GM21576 (cell line): Measurements from ENCODE around the gene AFF1.
A peak's percentile ranks its signal among the peaks of the same experiment; 100 is the strongest.
"Not testable (repeated sequence)": the region's sequence is repeated elsewhere in the genome, so short reads cannot be mapped to it uniquely, and the experiment has no call there.

Source experiments
- ATAC-seq: cut with Tn5 transposase; IDR thresholded peaks from one replicate; pipeline ENCODE4 v1.9.1; 2021; ENCODE audit warnings: mild to moderate bottlenecking, moderate library complexity; ENCODE audit not compliant: unreplicated experiment

AFF1 gene

DNA sequence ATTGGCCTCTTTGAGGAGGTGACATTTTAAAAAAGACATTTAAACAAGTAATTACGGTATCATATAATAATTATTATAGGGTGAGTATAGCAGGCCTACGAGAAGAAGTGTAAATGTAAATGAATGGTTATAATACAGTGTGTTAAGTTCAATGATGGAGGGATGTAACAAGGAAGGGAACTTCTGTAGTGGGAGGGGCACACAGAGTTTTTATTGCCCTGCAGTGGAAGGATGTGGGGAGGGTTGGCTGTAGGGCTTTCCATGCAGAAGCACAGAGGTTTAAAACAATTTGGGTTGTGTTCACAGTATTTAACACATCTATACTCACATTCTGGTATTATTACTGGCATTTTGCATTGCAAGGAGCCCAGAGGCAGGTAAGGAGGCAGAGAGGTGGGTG, 41.1 kb downstream of the AFF1 start:
- no peak for ATAC-seq

DNA sequence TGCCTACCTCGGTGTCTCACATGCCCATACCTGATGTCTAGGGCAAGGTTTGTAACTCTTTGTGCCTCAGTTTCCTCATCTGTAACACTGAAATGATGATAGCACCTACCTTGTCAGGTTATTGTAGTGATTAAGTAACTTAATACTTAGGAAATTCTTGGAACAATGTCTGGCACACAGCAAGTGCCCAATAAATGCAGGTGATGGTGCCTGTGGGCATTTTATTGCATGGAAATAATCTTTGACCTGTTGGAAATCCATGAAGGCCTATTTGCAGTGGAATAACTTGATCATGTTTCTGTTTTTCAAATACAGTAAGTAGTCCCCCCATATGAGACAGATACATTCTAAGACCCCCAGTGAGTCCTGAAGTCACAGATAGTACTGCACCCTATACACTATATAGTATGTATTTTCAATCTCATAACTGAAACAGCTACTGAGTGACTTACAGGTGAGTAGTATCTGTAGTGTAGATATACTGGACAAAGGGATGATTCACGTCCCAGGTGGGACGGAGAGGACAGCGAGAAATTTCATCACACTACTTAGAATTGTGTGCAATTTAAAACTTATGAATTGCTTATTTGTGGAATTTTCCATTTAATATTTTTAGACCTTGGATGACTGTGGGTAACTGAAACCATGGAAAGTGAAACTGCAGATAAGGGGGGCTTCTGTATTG, 42.1 kb downstream of the AFF1 start:
- ATAC-seq = no peak

DNA sequence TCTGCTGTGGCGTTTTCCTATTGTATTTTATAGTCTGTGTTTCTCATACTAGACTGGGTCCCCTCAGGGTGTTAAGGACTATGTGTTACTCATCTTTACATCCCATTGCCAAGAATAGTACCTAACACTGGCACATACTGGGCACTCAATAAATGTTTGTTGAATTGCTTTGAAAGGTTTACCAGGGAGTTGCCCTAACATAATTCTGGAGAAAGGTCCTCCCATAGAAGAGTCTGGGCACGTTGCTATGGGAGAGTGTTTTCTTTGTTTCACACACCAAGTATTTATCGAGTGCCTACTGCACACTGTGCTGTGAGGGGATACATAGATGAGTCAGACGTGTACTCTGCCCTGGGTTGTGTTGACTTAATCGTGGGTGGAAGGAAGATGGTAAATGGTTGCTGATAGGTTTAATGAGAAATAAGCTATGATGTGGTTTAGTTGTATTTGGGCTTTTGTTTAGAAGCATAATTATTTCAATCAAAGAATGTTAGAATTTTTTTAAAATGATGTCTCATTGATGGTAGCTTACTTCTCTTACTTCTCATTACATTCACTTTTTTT, 42.9 kb downstream of the AFF1 start:
- ATAC-seq = peak; percentile 86

DNA sequence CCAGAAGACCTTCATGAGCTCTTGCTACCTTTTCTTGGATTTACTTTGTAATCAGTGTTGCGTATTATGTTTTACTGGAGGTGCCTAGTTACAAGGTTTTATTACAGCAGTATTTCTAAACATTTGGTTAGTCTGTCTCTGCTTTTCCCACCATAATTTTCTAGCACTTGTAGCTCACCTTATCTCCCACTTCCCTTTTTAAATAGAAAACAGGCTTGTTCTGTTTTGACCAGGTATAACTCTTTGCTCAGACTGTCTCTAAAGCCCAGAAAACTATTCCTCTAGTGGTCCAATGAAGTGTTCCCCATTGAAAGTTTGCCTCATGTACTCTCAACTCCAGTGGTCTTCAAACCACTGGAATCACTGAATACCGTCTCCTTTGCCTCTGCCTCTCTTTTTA, 43.9 kb downstream of the AFF1 start:
- ATAC-seq = no peak

DNA sequence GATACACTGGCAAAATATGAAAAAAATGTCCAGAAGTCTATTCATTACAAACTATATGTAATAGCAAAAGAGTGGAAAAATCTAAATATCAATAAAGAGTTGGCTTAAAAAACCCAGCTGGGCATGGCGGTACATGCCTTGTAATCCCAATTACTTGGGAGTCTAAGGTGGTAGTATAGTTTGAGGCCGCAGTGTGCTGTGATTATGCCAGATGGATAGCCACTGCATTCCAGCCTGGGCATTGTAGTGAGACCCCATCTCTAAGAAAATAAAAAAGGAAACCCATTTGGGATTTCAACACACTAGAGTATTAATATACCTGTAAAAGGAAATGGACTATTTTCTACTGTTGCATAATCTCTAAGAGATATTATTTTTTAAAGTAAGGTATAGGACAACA, 45.4 kb downstream of the AFF1 start:
- no peak for ATAC-seq

DNA sequence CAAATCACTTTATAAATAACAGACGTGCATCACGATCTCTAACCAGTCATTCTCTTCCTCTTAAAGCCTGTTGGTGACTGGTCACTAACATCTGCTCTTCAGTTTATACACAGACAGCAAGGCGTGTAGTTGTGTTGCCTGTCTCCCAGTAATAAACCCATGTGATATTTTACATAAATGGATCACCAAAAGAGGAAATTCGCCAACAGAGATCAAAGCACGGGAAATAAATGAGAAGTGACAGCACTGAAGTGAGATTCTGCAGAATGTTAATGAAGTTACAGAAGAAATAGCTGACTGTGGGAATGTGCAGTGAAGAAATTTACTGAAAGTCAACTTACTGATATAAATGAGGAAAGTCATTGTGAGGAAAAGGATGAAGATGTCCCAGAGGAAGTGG, 47.0 kb downstream of the AFF1 start:
- ATAC-seq = no peak

DNA sequence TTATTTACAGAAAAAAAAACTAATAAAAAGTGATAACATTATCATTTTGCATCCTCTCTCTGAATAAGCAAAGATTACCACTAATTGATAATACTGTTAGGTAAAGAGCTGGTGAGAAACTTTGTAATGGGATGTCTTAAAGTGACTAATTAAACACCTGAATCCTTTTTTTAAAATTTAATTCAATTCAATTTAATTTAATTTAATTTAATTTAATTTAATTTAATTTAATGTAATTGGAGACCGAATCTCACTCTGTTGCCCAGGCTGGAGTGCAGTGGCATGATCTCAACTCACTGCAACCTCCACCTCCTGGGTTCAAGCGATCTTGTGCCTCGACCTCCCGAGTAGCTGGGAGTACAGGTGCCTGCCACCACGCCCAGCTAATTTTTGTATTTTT, 51.0 kb downstream of the AFF1 start:
- not testable (repeated sequence) for ATAC-seq

DNA sequence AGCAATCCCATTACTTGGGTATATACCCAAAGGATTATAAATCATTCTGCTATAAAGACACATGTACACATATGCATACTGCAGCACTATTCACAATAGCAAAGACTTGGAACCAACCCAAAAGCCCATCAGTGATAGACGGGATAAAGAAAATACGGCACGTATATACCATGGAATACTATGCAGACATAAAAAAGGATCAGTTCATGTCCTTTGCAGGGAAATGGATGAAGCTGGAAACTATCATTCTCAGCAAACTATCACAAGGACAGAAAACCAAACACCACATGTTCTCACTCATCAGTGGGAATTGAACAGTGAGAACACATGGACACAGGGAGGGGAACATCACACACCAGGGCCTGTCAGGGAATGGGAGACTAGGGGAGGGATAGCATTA, 54.8 kb downstream of the AFF1 start:
- not testable (repeated sequence) for ATAC-seq

DNA sequence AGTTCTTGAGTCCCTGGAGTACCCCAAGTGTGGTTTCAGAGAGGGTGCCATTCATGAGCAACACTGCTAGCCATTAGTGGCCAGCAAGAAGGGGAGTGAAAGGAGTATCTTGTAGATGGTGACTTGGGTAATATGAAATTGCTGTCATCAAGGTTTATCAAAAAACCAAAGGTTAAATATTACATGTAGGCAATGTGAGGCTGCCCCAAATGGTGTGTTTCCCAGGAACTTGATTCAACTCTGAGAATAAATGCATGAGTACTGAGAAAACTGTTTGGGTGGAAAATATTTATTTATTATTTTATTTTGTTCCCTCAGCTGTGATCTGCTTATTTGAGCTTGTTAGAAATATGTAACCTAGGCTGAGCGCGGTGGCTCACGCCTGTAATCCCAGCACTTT, 55.7 kb downstream of the AFF1 start:
- ATAC-seq = no peak

DNA sequence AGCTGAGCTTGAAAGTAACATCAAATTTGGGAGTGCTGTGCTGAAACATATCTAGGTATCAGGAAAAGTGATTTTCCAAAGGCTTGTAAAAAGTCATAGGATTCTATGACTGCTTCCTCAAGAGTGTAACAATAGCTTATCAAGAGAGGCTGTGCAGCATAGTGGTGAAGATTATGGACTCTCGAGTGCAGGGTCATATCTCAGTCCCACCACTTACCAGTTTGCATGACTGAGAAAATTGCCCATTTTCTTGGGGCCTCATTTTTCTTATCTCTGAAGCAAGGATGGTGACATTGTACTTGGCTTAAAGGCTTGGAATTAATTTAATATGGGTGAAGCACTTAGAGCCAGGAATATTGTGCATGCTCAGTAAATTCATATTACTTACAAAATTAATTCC, 57.2 kb downstream of the AFF1 start:
- no peak for ATAC-seq

DNA sequence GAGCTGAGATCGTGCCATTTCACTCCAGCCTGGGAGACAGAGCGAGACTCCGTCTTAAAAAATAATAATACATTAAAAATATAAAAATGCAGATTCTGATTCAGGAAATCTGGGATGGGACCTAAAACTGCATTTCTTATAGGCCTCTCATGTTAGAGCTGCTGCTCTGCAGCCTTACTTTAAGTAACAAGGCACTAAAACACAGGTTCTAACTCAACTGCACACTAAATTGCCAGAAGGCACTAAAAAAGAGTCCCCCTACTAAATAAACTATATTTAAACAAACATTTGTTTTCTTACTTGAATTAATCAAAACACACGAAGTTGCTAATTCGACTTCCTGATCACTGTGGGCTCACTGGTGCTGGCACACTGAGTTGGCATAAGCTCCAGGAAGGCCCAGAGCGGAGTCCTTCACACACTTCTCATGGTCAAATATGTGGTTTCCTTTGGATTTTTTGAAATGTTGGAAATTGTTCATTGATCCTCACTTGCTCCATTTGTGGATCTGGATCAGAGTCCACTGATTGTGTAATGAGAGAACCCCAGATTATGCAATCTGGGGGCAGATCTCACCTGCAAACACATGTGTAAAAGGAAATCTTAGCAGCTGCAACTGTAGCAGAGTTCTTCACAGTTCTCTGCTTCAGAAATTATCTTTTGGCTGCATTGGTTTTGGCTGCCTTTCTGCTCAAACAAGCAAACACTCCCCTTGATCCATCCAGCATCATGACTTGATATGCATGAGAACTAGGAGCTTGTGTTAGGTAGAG, 59.3 kb downstream of the AFF1 start:
- ATAC-seq = no peak

DNA sequence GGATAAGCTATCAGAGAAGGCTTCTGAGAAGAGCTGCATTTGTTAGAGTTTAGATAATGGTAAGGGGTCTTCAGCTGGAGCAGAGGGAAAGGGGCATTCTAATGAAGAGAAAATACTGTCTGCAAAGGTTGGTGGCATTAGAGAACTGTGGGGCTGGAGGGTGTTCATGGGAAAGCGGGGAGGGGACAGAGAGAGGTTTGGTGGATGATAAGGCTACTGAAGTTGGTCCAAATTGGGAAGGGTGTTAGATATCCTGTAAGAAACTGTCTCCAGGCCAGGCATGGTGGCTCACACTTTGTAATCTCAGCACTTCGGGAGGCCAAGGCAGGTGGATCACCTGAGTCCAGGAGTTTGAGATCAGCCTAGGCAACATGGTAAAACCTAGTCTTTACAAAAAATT, 59.9 kb downstream of the AFF1 start:
- no peak for ATAC-seq

DNA sequence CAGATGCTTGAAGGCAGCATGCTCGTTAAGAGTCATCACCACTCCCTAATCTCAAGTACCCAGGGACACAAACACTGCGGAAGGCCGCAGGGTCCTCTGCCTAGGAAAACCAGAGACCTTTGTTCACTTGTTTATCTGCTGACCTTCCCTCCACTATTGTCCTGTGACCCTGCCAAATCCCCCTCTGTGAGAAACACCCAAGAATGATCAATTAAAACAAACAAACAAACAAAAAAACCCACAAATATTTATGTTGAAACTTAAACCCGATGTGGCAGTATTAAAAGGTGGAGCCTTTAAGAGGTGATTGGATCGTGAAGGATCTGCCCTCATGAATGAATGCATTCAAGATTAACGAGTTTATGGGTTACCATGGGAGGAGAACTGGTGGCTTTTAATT, 61.7 kb downstream of the AFF1 start:
- not testable (repeated sequence) for ATAC-seq

DNA sequence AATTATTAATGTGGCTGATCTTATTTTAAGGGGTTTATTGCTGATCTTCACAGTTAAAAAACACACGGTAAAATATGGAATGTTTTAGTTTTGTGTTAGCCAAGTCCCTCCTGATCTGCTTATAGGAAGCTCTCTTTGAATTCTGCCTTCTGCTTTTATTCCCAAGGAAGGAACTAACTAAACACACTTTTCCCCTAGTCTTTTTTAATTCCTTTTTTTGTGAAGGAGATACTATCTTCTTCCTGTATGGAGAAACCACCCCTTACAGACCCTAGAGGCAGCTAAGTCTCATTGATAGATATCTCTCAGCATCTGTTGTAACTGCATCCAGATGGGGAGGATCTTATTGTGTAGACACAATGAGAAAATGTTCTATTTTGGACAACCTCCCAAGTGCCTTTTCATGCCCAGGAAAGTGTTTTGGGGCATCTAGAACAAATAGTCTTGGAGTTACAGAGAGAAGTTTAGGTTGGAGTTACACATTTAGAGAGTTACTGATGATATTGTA, 64.4 kb downstream of the AFF1 start:
- no peak for ATAC-seq

DNA sequence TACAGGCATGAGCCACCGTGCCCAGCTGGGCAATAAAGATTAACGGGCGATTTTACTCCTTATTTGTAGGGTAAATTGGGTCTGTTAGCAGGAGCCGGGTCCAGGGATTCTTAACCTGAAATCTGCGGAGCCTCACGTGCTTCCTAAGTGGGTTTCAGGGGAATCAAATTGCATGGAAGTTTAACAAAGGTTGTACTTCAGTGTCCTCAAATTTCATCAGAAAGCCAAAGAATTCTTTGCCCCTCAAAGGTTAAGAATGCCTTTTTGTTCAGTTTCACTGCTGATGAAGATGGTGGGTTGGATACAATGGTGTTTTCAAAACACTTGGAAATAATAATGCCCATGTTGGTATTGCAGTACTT, 67.9 kb downstream of the AFF1 start:
- ATAC-seq = no peak

DNA sequence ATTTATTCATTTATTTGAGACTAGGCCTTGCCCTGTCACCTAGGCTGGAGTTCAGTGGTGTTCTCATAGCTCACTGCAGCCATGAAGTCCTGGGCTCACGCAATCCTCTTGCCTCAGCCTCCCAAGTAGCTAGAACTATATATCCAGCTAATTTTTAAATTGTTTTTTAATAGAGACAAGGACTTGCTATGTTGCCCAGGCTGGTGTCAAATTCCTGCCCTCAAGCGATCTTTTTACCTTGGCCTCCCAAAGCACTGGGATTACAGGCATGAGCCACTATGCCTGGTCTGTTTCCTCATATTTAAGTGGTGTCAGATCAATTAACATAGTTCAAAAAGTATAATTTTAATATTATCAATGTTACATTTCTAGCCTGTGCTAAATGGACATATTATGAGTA, 68.5 kb downstream of the AFF1 start:
- no peak for ATAC-seq

DNA sequence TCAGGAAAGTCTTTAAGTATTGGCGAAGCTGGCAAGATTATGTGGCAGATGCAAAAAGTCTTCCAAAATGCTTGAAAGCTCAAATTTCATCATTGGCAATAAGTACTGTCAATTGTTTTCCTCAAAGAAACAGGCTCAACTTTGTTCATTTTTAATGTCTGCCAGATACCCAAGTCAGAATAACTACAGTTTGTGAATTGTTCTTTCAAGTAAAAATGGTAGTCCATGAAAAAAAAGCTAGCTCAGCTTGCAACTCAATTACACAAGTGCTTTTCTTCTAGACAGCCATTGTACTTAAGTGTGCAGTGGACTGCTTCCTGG, 70.5 kb downstream of the AFF1 start:
- ATAC-seq = no peak

DNA sequence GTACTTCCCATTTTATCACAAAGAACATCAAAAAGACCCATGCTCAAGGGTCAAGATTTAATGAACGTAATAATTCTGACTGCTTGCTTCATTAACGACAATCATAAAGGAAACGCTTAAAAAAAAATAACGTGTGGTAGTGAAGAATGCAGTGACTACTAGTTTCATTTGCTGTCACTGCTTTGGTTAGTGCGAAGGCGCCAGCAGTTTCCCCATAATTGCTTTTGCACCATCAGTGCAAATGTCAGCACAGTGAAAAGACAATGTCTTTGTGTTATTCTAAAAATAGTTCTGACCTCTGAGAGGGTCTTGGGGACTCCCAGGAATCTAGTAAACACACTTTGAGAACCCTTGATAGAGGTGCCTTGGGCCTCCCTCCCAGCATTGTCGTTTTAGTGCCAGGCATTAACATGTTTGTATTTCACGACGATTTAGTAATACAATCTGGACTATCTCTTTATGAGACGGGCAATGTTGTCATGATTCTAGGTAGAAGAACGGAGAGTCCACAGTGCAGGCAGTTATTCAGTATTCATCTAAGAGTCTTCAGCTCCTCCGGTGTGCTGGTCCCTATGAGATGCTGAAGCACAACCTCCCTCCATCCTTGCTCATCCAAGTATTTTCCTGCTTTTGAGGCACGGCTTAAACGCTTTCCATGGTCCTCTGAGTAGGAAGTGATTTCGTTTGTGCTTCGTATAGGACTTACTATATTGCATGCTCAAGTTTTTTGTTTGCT, 71.0 kb downstream of the AFF1 start:
- peak; percentile 26 for ATAC-seq

DNA sequence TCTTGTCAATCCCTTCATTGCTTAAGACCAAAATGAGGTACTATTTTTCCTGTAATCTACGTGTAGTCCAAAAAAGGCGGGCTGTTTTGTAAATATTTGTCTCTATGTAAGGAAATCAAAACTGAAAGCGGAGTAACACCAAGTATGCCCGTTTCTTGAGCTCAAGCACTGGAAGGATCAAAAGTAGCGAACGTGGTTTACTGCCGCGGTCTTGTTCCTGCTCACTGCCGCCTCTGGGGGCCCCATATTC, 71.5 kb downstream of the AFF1 start:
- peak; percentile 46 for ATAC-seq

DNA sequence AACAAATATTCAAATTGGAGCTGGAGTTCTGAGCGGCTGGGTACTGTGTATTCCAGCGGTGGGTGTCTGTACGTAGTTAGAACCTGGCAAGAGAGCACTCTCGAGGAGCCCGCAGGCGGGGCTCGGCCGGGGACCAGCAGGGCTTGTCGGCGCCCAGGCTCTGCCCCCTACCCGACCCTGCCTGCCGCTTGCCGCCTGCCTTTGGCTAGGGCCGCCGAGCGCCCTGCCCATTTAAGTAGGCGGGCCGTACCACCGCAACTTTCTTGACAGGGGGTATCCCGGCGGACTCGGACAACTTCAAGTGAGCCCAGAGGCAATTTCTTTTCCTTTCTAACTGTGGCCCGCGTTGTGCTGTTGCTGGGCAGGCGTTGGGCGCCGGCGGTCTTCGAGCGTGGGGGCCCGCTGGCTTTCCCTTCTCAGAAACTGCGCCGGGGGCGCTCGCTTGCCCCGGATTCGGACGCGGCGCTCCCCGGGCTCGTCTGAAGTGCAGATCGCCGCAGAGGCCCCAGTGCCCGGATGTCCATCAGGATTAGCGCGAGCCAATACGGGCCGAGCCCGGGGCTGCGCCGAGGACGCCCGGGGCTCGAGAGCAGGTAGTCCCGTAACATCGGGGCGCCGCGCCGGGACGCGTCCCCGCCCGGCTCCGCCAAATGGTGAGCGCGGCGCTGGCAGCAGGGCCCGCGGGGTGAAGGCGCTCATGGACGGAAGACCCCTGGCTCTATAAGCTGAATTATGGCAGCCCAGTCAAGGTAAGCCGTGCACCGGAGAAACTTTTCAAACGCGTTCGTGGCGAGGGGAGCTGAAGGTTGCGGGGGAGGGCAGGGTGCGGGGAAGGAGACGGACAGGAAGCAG, 72.1 kb downstream of the AFF1 start:
- peak; percentile 61 for ATAC-seq
